HG02571 (cell line): ENCODE results near the gene HOXD11.

Experiments
- ATAC-seq: cut with Tn5 transposase; IDR thresholded peaks from one replicate; pipeline ENCODE4 v1.9.1; 2021; ENCODE audit warnings: mild to moderate bottlenecking, moderate library complexity; ENCODE audit not compliant: unreplicated experiment

The HOXD11 gene

DNA sequence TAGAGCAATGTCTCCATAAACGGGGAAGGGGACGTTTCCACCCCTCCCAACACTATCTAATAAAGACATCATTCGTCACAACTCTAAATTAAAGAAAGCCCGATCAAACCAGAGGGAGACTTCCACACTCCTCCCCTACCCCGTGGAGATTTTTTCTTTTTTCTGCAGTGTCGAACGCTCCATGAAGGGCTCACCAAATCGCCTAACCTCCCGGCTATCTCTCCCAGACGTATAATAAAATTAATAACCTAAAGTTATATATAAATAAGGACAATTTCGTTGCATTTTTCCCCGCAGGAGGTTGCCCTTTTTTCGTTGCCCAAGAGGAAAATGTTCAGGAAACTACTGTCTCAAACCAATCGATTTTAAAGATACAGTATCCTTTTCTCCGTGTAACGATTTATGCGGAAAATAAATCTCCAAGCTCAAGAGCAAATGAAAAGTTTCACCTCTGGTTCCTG lies 25.7 kb upstream of the HOXD11 start:
- ATAC-seq, result no peak

DNA sequence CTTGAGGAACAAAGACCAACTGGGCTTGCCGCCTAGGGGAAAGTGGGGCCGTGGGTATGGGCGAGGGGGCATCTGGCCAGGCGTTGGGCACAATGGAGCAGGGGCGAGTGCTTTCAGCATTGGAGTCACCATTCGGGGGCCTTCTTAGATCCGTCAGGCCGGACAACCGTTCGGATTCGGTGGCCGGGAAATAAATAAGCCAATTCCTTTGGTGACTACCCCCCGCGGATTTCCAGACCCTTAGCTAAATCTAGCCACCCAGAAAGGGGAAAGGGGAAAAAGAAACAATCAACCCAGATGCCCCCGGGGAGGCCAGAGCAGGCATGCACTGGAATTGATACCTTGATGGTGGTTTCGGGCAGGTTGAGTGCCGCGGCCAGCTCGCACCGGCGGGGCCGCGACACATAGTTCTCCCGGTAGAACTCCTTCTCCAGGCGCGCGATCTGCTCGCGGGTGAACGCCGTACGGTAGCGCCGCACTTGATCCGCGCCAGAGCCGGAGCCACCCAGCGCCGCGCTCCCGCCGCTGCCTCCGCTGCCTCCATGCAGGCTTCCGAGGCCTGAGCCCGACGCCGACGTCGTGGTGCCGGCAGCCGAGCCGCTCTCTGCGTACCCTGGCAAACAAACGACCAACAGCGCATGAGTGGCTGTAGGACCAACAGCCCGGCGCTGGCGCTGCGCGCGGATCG lies 25.1 kb upstream of the HOXD11 start:
- ATAC-seq, result no peak

DNA sequence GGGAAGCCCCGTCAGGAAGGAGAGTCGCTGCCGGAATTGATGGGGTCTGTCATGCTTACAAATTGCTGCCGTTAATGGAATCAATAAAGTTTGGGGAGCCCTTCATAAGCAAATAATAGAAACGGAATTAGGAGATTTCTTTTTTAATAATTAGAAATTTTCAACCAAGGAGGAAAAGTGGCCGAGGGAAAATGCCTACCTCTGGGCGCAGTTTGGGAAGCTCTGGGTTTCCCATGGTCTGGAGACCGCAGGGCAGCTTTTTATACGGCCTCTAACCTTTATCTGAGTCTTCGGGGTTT lies 24.6 kb upstream of the HOXD11 start:
- ATAC-seq, result no peak

DNA sequence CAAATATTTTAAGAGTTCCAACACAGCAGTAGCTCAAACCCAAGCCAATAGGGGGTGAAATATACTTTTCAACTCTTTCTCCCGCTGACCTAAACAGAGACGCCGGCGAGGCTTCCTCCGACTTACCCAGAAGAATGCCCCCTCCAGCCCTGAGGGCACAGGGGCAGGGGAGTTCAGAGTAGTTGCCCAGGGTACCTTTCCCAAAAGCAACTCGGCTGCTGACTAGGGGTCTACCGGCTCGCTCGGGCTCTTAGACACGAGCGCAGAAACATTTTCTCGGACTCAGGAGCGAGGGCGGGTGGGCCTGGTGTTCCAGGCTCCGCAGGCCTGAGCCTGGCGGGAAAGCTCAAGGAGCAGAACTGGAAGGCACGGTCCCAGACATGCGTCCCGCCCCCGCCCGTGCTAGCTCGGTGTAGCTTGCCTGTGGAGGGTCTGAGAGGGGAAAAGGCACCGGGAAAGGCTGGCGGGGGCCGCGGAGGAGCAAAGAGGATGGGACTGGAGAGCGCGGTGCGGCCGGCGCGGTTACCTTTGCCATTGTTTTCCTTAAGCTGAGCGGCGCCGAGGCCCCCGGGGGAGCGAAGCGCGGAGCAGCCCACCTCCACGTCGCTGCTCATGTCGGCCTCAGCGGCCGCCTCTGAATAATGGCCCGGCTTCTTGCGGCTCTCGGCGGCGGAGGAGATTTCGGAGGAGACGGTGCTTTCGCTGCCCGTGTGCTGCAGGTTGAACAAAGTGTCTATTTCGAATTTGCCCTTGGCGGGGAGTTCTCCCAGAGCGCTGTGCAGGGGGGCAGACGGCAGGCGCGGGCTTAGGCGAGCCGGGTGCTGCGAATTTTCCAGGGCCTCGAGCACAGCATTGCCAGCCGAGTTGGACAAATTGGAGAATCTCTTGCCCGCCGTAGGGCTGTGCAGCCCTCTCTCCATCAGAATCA lies 24.0 kb upstream of the HOXD11 start:
- no peak for ATAC-seq

DNA sequence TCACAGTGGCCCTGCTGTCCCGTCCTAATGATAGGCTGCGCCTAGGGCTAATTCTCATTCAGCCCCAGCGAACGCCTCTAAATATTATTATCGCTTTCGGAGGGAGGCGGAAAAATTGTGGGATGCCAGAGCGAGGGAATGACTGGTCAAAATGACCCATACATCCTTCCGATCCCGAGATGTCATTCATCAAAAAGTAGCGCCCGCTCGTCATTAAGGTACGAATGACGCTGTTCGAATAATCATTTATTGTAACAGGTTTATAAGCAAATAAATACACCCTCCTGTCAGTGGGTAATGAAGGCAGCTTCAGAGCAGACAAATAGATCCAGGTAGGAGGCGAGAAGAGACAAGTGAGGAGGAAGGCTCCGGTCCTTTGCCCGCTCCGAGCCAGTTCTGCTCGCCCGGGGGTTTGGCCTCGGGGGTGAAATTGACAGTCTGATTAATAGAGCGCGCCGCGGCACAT lies 23.3 kb upstream of the HOXD11 start, which contains the start of gene EVX2:
Gene EVX2 (minus strand): TSS at position 167 of the 466 bp plus-strand sequence. CDS start 186 bp downstream, outside the sequence.
- no peak for ATAC-seq

DNA sequence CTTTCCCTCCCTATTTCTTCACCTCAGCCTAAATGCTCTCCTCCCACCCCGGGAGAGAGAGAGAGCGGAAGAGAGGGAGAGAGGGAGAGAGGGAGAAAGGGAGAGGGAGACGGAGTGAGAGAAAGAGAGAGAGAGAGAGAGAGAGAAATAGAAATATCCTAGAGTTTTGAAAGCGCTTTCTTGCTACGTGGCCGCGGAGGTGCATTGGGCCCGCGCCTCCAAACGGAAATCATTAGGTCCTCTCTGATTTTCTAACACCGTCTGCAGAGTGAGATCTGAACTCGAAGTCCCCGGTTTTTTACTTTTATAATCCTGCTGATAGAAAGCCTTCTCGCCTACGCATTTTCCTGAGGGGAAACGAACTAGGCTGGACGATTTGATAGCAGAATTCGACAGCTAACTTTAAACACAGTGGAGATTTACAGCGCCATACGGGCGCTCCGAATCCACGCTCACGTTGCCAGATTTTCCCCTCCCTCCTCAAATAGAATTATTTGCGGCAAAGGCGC lies 22.4 kb upstream of the HOXD11 start:
- no peak for ATAC-seq

DNA sequence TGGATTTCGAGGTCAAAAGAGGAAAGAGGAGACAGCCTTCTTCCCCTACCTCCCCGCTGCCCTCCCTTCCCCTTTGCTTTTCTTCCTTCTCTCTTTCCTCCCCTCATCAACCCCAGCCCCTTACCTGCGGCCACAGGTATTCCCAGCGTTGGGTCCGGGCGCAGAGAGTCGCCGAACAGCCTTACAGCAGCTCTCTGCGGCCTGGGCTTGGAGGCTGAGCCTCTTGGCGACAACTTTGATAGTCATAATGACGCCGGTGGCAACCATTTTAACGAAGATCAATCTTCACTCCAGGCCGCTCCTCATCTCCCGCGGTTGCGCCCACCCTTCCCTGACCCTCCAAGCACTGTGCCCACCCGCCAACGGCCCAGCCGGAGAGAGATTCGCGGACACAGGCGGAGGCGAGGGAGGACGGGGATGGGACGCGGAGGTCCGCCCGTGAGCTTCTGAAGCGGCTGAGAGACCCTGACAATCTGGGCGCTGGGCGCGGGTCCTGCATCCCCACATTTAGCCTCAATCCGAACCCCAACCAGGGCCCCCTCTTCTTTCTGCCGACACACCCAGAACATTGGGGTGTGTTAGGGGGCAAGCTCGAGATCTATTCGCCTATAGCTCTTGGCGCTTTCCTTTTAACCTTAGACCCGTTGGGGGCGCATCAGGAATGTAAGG lies 21.8 kb upstream of the HOXD11 start:
- ATAC-seq, result no peak

DNA sequence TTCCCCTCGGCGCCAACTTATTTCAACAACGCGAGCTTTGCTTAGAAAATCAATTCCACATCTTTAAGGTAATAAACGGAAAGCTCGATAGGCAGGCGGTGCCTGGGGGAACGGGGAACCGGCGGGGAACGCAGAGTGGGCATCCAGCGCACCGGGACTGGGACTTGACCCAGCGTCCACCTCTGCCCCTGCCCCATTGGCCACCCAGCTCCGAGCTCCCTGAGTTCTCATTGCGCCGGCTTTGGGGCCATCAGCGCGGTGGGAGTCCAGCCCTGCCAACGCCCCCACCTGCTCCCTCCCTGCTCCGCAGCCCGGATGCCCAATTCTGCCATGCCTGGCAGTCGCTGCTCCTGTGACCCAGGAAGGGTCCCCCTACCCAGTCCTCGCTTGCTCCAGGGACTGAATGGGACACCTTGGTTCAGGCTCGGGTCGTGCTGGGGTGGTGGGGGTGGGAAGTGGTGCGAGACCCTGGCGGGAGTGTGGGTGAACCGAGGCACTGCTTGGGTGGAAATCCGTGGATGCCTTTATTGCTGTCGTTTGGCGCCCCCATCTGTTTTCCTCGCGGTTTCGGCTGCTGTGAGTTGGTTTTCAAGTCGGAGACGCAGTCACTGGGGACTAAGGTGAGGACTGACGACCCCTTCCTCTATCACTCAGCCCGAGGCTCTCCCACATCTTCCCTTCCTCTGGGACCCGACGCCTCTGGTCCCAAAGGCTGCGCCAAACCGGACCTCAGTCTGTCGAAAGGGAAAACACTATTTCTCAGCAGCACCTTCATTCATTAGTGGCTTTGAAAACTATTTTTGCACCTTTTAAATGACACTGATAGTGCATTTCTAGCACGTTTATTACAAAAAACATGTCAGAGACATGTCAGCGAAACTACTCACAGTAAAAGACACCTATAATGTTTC lies 21.0 kb upstream of the HOXD11 start:
- ATAC-seq, result no peak

DNA sequence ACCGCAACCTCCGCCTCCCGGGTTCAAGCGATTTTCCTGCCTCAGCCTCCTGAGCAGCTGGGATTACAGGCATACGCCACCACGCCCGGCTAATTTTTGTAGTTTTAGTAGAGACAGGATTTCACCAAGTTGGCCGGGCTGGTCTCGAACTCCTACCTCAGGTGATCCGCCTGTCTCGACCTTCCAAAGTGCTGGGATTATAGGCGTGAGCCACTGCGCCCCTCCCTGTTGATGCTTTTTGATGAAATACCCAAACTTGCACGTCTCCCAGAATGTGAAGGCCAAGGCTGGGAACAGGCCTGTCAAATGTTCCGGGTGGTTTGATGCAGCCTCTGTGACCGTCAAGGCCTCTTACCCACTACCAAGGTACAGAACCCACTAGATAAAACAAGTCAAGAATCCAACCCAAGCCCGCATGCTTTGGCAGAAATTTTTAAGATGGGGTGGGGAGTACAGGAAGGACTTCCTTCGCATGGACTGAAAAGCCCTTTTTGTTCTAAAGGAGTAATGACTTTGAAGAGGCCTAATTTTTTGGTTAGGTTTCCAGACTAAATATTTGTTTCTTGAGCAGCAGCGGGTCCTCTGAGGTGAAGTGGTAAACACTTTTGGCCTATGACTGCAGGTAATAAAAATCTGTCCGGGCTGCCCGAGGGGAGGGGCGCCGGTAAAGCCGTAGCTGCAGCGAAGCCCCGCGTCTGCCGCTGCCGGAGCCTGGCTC lies 19.6 kb upstream of the HOXD11 start:
- ATAC-seq, result no peak

DNA sequence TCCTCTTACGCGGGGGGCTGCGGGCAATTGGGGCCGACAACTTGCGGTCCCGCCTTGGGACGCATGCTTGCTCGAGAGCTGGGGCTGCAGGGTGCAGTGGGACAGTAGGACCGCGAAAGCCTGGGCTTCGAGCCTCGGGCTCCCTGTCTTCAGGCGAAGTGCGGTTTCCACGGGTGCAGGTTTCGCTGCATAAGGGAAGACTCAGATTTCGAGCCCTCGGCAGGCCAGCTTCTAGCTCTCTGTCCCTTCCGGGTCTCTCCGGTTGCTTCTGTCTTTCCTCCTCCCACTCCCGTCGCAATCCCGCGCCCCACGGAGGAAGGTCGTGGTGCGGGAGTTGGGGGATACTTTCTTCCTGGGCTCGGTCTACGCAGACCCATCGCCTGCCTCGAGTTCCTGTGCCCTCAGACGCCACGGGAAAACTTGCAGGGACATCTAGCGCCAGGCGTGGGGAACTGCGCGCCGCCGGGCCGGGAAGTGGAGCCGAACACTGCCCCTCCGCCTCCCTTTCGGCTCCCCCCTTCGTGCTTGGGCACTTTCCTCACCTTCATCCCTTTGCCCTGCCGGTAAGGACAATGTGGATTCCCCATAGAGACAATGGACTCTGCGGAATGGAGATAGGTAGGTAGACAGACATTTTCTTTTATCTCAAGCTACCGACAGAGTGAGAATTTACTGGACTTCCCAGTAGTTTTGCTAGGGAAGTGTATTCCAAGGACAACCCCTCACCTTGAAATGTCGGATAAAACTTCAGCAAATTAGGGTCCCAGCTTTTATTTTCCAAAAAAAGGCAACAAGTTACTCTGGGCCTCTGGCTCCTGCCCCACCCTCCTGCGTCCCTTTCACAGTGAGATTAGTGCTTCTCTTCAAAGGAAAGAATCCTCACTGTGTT lies 18.8 kb upstream of the HOXD11 start:
- no peak for ATAC-seq

DNA sequence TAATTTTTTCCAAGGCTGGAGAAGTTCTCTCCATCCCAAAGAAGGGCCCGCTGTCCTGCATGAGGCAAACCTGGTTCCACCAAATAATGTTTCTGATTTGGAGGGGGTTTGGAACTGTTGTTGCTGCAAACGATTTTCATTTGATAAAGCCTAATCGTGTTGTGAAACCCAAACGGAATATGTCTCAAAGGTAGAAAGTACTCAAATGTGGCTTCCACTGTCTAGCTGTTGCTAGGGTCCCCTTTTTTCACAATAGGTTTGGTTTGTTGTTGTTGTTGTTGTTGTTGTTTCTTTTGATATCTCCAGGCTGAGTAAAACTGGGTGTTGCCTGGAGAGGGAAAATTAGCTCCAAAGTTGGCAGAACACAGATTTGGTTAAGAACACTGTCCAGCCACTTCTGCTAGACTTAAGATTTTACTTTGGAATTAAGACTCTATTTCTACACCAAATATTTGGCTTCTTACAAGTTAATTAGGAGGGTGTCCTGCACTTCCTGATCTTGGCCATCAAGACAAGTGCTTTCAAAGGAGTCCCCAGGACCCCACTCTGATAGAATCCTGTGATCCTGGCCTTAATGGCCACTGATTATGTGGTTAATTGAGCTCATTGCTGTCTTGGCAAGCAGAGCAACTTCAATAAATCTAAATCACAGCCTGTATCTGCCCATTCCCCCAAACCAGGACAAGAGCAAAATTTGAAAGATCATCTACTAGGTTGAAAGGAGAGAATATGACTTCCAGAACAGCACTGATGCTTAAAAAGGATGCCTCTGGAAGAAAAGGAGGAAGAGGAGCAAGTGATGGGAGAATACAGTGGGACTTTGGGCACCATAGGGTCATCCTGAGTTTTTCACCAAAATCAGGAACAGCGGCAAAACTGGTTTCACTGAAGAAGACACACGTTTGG lies 17.9 kb upstream of the HOXD11 start:
- ATAC-seq, result no peak

DNA sequence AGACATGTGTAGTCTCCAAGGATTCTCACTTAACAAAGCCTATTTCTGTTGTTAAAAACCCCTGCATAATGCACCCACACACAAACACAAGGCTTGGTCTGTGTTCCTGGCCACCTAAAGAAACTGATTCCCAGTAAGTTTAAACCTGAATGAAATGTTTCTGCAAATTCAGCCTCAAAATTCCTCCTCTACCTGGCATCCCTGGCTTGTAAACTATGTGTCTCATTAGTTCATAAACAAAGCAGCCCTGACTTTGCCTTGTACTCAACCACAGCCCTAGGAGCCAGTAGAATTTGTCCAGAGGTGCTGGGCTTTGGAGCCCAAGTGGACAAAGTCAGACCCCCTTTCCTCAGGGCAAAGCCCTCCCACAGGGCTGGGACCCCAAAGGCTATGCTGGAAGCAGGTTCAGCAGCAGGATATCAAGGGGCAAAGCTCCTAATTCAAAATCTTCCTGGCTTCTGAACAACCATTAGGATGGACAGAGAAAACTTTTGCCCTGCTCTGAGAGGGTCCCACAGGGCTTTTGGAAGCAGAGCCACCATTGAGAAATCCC lies 17.2 kb upstream of the HOXD11 start:
- ATAC-seq, result no peak

DNA sequence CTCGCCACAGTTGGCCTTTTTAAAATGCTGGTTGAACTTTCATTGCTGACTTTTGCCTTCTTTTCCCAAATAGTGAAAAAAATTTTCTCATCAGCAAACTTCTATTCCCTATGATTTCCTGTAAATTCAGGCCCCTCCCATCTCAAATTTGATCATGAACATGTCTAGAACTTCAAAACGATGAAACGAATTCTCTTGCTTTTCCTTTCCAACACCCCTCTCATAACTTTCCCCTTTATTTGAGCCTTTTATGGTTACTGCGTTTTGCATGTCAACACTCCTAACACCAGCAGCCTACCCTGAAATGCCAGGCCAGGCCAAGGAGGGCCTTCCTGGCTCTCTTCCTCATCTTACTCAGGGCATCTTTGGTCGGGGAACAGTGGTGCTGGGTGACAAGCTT lies 16.2 kb upstream of the HOXD11 start:
- no peak for ATAC-seq

DNA sequence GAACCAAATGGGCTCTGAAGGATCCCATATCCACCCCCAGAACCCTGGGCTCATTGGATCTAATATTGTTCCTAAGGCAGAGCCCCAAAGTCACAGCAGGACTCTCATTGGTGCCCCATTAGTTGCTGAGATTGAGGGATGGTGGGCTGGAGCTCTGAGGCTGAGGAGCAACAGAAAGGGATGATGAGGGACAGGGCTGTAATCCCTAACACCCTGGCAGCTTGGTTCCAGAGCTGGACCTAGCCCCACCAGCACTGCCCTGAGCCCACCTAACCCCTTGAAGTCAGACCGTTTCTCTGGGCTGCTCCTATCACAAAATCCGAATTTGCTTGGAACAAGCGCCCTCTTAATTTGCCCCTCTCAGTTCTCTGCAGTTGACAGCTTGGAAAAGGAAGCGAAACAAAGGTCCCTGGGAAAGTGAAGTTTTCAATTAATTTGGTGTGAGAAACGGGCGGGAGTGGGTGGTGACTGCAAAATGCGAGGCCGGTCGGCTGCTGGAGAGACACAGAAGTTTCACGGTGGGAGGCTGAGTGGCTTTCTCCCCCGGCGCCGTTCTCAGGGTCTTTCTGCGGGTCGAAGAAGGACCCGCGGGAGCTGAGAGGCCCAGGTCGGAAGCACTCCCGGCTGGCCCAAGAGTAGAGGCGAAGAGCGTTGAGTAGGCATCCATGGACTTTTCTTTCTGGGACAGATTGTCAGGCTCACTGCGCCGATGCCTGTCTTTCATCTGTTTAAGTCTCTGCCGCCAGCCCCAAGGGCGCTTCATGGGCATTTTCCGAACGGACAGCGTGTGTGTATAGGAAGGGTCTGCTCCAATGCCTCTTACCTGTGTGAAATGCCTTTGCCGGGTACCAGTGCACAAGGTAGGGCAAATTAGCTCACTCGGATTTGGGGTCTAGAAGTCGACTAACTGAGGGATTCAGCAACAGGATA lies 15.5 kb upstream of the HOXD11 start:
- ATAC-seq, result no peak

DNA sequence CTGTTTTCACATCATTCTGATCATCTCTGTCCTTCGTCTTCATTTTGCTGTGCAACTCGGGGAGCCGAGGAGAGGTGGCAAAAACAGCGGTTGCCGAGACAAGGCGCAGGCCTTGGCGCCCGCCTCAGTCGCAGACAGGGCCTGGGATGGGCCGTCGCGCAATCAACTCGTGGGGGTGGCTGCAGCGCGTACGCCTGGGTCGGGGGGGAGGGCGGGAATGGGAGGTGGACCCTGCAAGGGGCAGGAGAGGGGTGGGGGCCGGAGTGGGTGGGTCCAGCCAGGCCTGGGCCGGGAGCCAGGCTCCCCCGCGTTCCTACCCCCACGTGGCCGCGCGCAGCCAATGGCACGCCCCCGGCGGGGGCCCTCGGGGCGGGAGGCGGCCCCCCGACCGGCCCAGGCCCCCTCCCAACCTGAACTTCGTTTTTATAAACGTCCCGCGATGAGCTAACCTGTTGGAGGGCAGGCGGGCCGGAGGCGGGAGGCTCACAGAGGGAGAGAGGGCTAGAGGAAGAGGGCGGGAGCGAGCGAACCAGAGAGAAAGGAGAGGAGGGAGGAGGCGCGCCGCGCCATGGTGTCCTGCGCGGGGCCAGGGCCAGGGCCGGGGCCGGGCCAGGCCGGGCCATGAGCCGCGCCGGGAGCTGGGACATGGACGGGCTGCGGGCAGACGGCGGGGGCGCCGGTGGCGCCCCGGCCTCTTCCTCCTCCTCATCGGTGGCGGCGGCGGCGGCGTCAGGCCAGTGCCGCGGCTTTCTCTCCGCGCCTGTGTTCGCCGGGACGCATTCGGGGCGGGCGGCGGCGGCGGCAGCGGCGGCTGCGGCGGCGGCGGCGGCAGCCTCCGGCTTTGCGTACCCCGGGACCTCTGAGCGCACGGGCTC lies 14.6 kb upstream of the HOXD11 start, which contains the start of gene HOXD13:
Gene HOXD13 (plus strand): TSS at position 452 of the 875 bp plus-strand sequence. CDS start 170 bp downstream, at position 622.
- no peak for ATAC-seq
